ENCODE results near the gene MAZ.

DNA sequence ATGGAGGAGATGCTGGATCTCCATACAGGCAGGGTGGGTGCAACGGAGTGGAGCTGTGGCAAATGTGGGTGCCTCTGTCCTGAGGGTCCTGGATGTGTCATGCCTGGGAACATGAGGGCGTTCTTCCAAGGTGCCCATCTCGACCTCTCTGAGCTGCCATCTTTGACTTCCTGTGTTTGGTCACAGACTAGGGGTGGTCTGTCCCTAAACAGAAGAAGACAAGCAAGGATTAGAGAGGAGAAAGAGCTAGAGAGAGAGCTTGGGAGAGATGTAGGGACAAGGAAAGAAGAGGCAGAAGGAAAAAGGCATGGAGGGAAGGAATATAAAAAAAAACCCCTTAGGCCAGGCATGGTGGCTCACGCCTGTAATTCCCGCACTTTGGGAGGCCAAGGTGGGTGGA lies 31.6 kb upstream of the MAZ start:
- TF ChIP-seq, protein P1, sequence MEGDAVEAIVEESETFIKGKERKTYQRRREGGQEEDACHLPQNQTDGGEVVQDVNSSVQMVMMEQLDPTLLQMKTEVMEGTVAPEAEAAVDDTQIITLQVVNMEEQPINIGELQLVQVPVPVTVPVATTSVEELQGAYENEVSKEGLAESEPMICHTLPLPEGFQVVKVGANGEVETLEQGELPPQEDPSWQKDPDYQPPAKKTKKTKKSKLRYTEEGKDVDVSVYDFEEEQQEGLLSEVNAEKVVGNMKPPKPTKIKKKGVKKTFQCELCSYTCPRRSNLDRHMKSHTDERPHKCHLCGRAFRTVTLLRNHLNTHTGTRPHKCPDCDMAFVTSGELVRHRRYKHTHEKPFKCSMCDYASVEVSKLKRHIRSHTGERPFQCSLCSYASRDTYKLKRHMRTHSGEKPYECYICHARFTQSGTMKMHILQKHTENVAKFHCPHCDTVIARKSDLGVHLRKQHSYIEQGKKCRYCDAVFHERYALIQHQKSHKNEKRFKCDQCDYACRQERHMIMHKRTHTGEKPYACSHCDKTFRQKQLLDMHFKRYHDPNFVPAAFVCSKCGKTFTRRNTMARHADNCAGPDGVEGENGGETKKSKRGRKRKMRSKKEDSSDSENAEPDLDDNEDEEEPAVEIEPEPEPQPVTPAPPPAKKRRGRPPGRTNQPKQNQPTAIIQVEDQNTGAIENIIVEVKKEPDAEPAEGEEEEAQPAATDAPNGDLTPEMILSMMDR (IDR thresholded peaks at IDR 0.05; ENCODE audit: extremely low read depth in 1 of 2, insufficient read depth in 1 of 2, low read depth in 1 of 2, low read length in 2 of 2) = no peak
- TF ChIP-seq POLR2A (IDR thresholded peaks at IDR 0.05; ENCODE audit: low read depth, low read length) (no peak), POLR2AphosphoS5 (IDR thresholded peaks at IDR 0.05; ENCODE audit: insufficient read depth, low read depth, low read length) (no peak), MYC (IDR thresholded peaks at IDR 0.05; ENCODE audit: low read depth, low read length) (no peak), JUN (IDR thresholded peaks at IDR 0.05; ENCODE audit: borderline replicate concordance, insufficient read depth, insufficient read length, low read depth) (no peak), GATA2 (IDR thresholded peaks at IDR 0.05; ENCODE audit: insufficient read depth, insufficient read length, low read depth, low read length) (no peak)
- TF ChIP-seq, protein P2, sequence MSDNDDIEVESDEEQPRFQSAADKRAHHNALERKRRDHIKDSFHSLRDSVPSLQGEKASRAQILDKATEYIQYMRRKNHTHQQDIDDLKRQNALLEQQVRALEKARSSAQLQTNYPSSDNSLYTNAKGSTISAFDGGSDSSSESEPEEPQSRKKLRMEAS (IDR thresholded peaks at IDR 0.05; ENCODE audit: insufficient read depth, insufficient read length) = no peak

All from endothelial cell of umbilical vein (primary cell).